Kidney glomerular epithelial cell (primary cell): ENCODE data around the gene COX18.
A peak's percentile ranks its signal among the peaks of the same experiment; 100 is the strongest.

ENCODE experiments used
- DNase-seq: peaks from one replicate; lab custom pipeline; 2025; lab: John Stamatoyannopoulos, UW

The COX18 gene

GRCh38 chr4:73069338-73070073 is at the start of gene COX18:
COX18 (minus strand) TSS chr4:73069716; CDS start chr4:73069649, 67 bp downstream.
- DNase-seq = peak; percentile 95

GRCh38 chr4:73109493-73109892 is 40.0 kb upstream of the COX18 start:
- no peak for DNase-seq

- DNase-seq = no peak
These were observed 35.2 kb upstream of the COX18 start for GRCh38 chr4:73104695-73105094.

- DNase-seq = no peak
These were observed 34.4 kb upstream of the COX18 start for GRCh38 chr4:73103799-73104503.

- DNase-seq = no peak
These were observed 29.6 kb upstream of the COX18 start for GRCh38 chr4:73099143-73099542.

GRCh38 chr4:73098713-73099112 is 29.2 kb upstream of the COX18 start:
- DNase-seq = no peak

GRCh38 chr4:73098016-73098415 is 28.5 kb upstream of the COX18 start:
- DNase-seq = no peak

- no peak for DNase-seq
These were observed 23.4 kb upstream of the COX18 start for GRCh38 chr4:73092868-73093267.

GRCh38 chr4:73090738-73091137 is 21.2 kb upstream of the COX18 start:
- DNase-seq = no peak

- DNase-seq = no peak
These were observed 18.4 kb upstream of the COX18 start for GRCh38 chr4:73087871-73088270.

- DNase-seq = no peak
These were observed 16.8 kb upstream of the COX18 start for GRCh38 chr4:73086095-73086868.

GRCh38 chr4:73080789-73081188 is 11.3 kb upstream of the COX18 start:
- DNase-seq = no peak

GRCh38 chr4:73075832-73076231 is 6.3 kb upstream of the COX18 start:
- no peak for DNase-seq

GRCh38 chr4:73070074-73070390 is 516 bp upstream of the COX18 start:
- no peak for DNase-seq

GRCh38 chr4:73068491-73069337 is 802 bp downstream of the COX18 start:
- DNase-seq = peak; percentile 61

GRCh38 chr4:73067971-73068394 is 1.5 kb downstream of the COX18 start:
- no peak for DNase-seq

GRCh38 chr4:73066928-73067327 is 2.6 kb downstream of the COX18 start:
- no peak for DNase-seq

GRCh38 chr4:73066445-73066844 is 3.1 kb downstream of the COX18 start:
- no peak for DNase-seq

- DNase-seq = no peak
These were observed 5.0 kb downstream of the COX18 start for GRCh38 chr4:73064536-73064935.

GRCh38 chr4:73055241-73055897 is 14.1 kb downstream of the COX18 start:
- no peak for DNase-seq

- no peak for DNase-seq
These were observed 15.5 kb downstream of the COX18 start for GRCh38 chr4:73053974-73054480.
